Omental fat pad (tissue), 4 donors: ENCODE results near the gene ARID3C. TPM values are rescaled to one million over a fixed set of nuclear protein-coding genes. Genes with fewer than 3 reads are reported as not detected.

Source experiments
- ATAC-seq: fragments of 150-250 bp; one replicate; pipeline ENCODE4 v1.9.1; 2016; ENCODE audit warnings: mild to moderate bottlenecking, moderate library complexity; ENCODE audit not compliant: low FRiP score
- DNase-seq: peaks from one replicate; pipeline ENCODE4 v3.0.0-alpha.2; 2019; ENCODE audit warnings: low spot score
- total RNA-seq, 4 donors: library from RNA; depleted of rRNA; stranded (reverse); fragments of >200 nt; gene quantifications; one replicate each; pipeline ENCODE4 v1.1.0, GENCODE V29; 2016
- TF ChIP-seq, protein P1 (sequence below), 3 donors: fragments of 450-650 bp; IDR thresholded peaks; one replicate each; pipeline ENCODE4 v1.5.1; 2016 to 2017; ENCODE audit warnings: antibody characterized with exemption in 3 of 3, mild to moderate bottlenecking in 3 of 3, moderate library complexity in 2 of 3

The ARID3C gene
- total RNA-seq, 4 donors from 2014 or later = not detected

DNA sequence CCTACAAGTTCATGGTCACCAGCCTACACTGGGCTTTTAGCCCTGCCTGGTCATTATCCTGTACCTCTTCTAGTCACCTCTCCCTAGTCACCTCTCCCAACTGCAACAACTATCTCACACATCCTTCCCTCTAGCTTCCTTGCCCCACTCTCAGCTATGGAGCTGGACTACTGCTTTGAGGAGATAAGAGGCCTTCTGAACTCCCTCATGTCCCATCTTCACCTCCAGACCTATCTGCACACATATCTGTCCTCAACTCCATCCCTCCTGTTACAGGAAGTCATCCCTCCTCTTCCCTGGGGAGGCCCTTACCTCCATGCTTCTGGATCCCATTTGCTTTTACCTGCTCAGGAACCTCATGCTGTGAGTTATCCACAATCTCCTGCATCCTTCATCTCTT, 22.7 kb downstream of the ARID3C start:
- DNase-seq = no peak
- no peak for ATAC-seq
- TF ChIP-seq, protein P1, sequence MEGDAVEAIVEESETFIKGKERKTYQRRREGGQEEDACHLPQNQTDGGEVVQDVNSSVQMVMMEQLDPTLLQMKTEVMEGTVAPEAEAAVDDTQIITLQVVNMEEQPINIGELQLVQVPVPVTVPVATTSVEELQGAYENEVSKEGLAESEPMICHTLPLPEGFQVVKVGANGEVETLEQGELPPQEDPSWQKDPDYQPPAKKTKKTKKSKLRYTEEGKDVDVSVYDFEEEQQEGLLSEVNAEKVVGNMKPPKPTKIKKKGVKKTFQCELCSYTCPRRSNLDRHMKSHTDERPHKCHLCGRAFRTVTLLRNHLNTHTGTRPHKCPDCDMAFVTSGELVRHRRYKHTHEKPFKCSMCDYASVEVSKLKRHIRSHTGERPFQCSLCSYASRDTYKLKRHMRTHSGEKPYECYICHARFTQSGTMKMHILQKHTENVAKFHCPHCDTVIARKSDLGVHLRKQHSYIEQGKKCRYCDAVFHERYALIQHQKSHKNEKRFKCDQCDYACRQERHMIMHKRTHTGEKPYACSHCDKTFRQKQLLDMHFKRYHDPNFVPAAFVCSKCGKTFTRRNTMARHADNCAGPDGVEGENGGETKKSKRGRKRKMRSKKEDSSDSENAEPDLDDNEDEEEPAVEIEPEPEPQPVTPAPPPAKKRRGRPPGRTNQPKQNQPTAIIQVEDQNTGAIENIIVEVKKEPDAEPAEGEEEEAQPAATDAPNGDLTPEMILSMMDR (IDR thresholded peaks at IDR 0.05) = no peak

DNA sequence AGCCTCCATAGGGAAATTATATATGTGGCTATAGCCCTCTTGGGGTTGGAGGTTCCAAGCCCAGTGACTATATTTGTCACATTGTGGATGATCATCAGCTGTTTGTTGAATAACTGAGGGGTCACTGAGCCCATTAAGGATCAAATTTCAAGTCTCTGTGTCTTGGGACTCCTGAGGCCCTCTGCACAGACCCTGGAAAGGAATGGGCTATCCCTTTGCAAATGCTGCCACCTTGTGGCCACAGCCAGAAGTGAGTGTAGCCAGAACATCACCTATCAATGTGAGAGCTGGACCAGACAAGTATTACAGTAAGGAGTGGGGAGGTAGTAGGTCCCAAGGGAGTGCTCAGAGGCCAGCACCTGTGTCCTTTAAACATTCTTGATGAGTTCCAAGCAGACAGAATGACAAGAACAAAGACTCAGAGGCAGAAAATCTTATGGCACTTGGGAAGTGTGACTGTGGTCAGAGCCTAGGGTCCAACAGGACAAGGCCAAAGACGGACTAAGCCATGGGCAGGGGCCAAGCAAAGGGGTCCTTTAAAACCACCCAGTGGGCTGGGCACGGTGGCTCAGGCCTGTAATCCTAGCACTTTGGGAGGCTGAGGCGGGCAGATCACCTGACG, 25.1 kb downstream of the ARID3C start:
- DNase-seq (peak; percentile 93), ATAC-seq (peak; percentile 86)
- TF ChIP-seq, protein P1 (IDR thresholded peaks at IDR 0.05) = peak in 2 of 3 donors; percentile 8 to 39

DNA sequence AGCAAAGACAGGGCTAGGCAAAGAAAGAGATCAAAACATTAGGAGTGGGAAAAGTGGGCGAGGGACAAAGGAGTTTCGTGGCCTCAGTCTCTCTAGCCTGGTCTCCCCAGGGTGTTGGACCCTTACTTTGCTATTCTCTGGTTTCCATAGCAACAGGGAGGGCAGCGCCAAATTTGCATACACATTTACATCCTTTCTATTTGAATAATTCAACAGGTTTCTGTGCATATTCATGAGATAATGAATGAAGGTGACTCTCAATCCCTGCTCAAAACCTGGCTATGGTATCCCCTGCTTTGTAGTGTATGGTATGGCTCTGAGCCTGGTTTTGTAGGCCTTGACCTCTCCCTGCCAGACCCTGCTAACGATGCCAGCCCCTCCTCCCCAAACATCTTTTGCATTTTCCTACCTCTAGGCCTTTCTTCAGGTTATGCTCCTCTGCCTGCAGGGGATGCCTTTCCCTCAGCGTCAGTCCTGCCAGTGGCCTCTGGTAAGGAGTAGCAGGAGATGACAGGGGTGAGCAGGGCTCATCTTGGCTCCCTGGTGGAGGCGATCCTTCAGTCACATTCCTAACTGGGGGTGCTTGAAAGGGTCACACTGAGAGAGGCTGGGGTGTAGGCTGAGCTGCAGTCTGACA, 26.8 kb downstream of the ARID3C start:
- DNase-seq (no peak), ATAC-seq (no peak)
- TF ChIP-seq, protein P1 (IDR thresholded peaks at IDR 0.05) = no peak

DNA sequence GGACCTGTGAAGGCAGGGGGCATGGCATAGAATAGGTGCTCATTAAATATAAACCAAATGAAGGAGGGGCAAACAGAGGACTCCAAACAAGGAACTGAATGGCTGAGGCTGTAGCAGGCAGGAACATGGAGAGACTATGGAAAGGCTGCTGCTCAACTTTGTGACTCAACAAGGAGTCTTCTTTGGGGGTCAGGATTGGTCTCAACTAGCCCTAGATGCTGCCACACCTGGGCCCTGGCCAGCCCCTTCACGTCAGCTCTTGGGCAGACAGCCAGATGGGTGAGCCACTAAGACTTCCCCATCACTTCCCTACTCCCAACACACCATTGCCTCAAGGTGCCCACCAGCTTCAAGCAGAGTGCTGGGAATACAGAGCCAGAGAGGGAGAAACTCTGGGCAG, 28.0 kb downstream of the ARID3C start:
- DNase-seq = no peak
- TF ChIP-seq, protein P1 (IDR thresholded peaks at IDR 0.05) = no peak
- no peak for ATAC-seq

DNA sequence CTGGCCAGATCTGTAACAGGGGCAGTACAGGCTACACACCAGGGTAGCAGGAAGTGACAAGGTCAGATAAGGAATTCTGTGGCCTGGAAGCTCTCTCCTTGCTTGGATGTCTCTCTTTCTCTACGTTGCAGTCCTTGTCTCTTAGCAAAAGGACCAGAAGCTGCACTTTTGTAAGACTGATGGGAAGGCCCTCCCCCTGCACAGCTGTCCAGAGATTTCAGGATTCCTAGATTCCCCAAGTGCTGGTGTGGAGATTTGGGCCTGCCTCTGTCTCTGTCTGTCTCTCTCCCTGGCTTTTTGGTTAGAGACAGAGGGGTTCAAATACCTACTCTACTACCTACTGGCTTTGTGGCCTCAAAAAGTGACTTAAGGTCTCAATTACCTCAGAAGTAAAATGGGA, 29.3 kb downstream of the ARID3C start:
- DNase-seq (no peak), ATAC-seq (no peak)
- TF ChIP-seq, protein P1 (IDR thresholded peaks at IDR 0.05) = no peak

DNA sequence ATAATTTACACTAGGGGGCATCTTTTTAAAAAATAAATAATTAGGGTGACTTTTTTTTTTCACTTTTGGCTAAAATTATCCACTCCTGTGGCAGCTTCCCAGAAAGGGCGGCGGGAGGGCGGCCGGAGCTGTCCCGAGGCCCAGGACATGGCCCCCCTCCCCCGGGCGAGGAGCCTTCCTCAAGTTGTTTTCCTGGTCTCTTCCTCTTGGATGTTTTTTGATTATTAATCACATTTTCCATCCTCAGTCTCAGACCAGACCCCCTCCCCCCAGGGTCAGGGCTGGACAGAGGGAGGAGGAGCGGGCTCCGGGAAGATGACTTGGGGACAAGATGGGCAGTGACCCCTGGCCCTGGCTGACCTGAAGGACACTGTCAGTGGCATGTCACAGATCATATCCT, 34.7 kb downstream of the ARID3C start:
- TF ChIP-seq, protein P1 (IDR thresholded peaks at IDR 0.05) = no peak
- no peak for DNase-seq
- no peak for ATAC-seq
